HepG2 (cell line): Measurements from ENCODE around the gene PID1. TPM values are rescaled to one million over a fixed set of nuclear protein-coding genes. Genes with fewer than 3 reads are reported as not detected.

ENCODE experiments used
- PPARG ChIP-seq: conservative IDR thresholded peaks from 2 replicates; pipeline ENCODE4 v1.6.1; 2016; ENCODE audit warnings: missing biosample characterization, missing genetic modification reagents
- ZFP41 ChIP-seq: sonication (generic); formaldehyde crosslinking; IDR thresholded peaks from 2 replicates; pipeline ENCODE4 v1.4.0; 2020; ENCODE audit warnings: mild to moderate bottlenecking, missing genetic modification reagents, borderline replicate concordance
- ZNF234 ChIP-seq: sonication (generic); formaldehyde crosslinking; conservative IDR thresholded peaks from 2 replicates; pipeline ENCODE4 v1.5.1; 2020; ENCODE audit warnings: mild to moderate bottlenecking, missing genetic modification reagents
- polyA plus RNA-seq, 8 experiments: library from polyadenylated mRNA; depleted of rRNA in 3 of 8; stranded (reverse) in 7 of 8; unstranded in 1 of 8; fragments of >200 nt; fragmentation: Illumina TruSeq in 4 of 8; extraction: Trizol in 4 of 8; gene quantifications; 2 replicates each; pipeline versions ENCODE4 v1.2.1 to v1.2.3, GENCODE V29; 2011 to 2016; ENCODE audit warnings: low read depth in 4 of 8, missing spikeins in 1 of 8, mixed read lengths in 1 of 8; ENCODE audit not compliant: insufficient read depth in 1 of 8
- total RNA-seq, 5 experiments: library from RNA; depleted of rRNA; stranded (reverse); fragments of >200 nt; fragmentation: Illumina TruSeq; extraction: Trizol; gene quantifications; 2 replicates each; pipeline ENCODE4 v1.2.3, GENCODE V29; 2016; ENCODE audit warnings: low read depth in 1 of 5
- TF ChIP-seq, protein P1 (sequence below): sonication (generic); formaldehyde crosslinking; IDR thresholded peaks from 2 replicates; pipeline ENCODE4 v1.5.0; 2020; ENCODE audit warnings: missing genetic modification reagents
- TF ChIP-seq, protein P2 (sequence below): sonication (generic); formaldehyde crosslinking; IDR thresholded peaks from 2 replicates; pipeline ENCODE4 v1.4.0; 2020; ENCODE audit warnings: low read depth, mild to moderate bottlenecking, missing genetic modification reagents
- TF ChIP-seq, protein P3 (sequence below): sonication (generic); formaldehyde crosslinking; IDR thresholded peaks from 2 replicates; pipeline ENCODE4 v1.8.0; 2022; ENCODE audit warnings: missing genetic modification reagents, low read depth, mild to moderate bottlenecking, borderline replicate concordance
- TF ChIP-seq, protein P4 (sequence below): fragments of 450-650 bp; IDR thresholded peaks from 2 replicates; pipeline ENCODE4 v1.6.1; 2016
- TF ChIP-seq, protein P5 (sequence below): fragments of 450-650 bp; IDR thresholded peaks from 2 replicates; pipeline ENCODE4 v1.6.1; 2017

PID1 gene
- total and polyA plus RNA-seq, 2 of the 13 experiments (the other 11 are each of a cell fraction or from before 2014, with no cell fraction given), result 0.15 to 0.18 TPM

DNA sequence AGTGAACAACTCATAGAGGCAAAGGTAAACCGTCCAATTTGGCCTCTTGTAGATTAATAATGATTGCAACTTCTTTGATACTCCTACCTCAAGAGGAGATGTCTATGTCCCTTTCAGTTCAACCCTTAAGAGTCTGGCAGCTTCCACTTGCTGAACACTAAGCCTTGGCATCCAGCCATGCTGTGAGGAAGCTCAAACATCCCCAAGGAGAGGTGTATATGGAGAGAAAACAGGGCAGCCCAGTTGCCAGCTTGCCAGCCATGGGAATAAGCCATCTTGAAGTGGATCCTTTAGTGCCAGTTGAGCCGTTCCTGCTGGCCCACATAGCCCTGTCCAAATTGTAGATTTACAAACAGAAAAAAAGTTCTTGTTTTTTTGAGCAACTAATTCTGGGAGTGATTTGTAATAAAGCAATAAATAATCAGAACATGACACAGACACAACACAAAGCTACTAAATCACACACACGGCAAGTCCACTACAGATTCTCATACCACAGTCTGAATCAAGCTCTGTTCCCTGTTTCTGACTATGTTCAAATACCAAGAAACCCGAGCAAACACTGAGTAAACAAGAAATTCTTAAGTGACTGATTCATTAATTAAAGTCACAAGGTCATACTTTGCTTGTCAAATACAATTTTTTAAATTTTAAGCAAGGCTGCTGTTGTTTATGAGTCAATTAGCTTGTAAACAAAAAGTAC is 96.1 kb downstream of the PID1 start (continued):
- TF ChIP-seq, protein P1, sequence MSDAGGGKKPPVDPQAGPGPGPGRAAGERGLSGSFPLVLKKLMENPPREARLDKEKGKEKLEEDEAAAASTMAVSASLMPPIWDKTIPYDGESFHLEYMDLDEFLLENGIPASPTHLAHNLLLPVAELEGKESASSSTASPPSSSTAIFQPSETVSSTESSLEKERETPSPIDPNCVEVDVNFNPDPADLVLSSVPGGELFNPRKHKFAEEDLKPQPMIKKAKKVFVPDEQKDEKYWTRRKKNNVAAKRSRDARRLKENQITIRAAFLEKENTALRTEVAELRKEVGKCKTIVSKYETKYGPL (CRISPR knock-in tag), result no peak
- TF ChIP-seq, protein P2, sequence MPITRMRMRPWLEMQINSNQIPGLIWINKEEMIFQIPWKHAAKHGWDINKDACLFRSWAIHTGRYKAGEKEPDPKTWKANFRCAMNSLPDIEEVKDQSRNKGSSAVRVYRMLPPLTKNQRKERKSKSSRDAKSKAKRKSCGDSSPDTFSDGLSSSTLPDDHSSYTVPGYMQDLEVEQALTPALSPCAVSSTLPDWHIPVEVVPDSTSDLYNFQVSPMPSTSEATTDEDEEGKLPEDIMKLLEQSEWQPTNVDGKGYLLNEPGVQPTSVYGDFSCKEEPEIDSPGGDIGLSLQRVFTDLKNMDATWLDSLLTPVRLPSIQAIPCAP, result no peak
- TF ChIP-seq, protein P3, sequence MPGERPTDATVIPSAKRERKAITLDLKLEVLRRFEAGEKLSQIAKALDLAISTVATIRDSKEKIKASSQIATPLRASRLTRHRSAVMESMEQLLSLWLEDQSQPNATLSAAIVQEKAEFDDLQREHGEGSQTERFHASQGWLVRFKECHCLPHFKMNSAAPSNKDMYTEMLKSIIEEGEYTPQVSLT (CRISPR knock-in tag), result no peak
- TF ChIP-seq, protein P4, sequence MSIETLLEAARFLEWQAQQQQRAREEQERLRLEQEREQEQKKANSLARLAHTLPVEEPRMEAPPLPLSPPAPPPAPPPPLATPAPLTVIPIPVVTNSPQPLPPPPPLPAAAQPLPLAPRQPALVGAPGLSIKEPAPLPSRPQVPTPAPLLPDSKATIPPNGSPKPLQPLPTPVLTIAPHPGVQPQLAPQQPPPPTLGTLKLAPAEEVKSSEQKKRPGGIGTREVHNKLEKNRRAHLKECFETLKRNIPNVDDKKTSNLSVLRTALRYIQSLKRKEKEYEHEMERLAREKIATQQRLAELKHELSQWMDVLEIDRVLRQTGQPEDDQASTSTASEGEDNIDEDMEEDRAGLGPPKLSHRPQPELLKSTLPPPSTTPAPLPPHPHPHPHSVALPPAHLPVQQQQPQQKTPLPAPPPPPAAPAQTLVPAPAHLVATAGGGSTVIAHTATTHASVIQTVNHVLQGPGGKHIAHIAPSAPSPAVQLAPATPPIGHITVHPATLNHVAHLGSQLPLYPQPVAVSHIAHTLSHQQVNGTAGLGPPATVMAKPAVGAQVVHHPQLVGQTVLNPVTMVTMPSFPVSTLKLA, result no peak
- TF ChIP-seq, protein P5, sequence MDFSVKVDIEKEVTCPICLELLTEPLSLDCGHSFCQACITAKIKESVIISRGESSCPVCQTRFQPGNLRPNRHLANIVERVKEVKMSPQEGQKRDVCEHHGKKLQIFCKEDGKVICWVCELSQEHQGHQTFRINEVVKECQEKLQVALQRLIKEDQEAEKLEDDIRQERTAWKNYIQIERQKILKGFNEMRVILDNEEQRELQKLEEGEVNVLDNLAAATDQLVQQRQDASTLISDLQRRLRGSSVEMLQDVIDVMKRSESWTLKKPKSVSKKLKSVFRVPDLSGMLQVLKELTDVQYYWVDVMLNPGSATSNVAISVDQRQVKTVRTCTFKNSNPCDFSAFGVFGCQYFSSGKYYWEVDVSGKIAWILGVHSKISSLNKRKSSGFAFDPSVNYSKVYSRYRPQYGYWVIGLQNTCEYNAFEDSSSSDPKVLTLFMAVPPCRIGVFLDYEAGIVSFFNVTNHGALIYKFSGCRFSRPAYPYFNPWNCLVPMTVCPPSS, result no peak
- TF ChIP-seq ZFP41 (CRISPR knock-in tag), result no peak
- TF ChIP-seq ZNF234 (CRISPR knock-in tag), result no peak
- no peak for TF ChIP-seq PPARG (CRISPR knock-in tag)
